Activated CD4-positive, alpha-beta T cell treated with anti-CD3 and anti-CD28 coated beads, Interleukin-2, amount 50 U/mL, for 48 hours (primary cell): ENCODE measurements around the gene CST3.
"Not testable (repeated sequence)": the region's sequence is repeated elsewhere in the genome, so short reads cannot be mapped to it uniquely, and the experiment has no call there.

Experiments
- DNase-seq, 2 experiments: peaks; one replicate each; pipeline ENCODE4 v3.0.0-alpha.2; 2020

CST3 gene

GRCh38 chr20:23625236-23625964, 12.4 kb downstream of the CST3 start:
- no peak for DNase-seq

DNA sequence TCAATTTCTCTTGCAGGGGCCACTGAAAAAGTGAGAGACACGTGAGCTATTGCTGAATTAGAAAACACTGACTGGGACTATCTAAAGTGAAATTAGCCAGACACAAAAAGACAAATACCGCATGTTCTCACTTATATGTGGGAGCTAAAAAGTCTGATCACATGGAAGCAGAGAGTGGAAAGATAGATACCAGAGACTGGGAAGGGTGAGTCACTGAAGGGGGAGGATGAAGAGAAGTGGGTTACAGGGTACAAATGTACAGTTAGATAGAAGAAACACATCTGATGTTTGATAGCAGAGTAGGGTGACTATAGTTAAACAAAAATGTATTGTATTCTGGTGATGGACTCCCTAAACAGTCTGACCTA, 13.4 kb downstream of the CST3 start:
- no peak for DNase-seq

GRCh38 chr20:23623666-23624323, 14.0 kb downstream of the CST3 start:
- DNase-seq, result no peak

DNA sequence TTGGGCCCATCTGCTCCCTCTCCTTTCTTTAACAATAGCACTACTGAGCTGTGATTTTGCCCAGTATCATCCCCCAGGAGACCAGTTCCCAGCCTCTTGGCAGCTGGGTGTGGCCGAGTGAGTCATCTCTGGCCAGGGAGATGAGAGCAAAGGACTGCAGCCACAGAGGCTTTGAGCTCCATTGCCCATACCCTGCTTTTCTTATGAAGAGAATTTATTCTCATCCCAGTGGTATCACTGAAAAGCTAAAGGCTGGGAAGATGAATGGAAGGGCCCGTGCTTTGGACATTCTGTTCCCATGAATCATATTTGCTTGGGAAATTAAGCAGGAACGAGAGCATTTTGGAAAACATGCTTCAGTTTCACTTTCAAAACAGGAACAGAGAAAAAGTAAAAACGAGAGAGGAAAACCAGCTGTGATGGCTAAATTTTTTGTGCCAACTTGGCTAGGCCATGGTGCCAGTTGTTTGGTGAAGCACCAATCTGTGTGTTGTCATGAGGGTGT, 14.9 kb downstream of the CST3 start:
- DNase-seq, result no peak

- DNase-seq, result not testable (repeated sequence)
Observed at GRCh38 chr20:23622401-23622800, 15.4 kb downstream of the CST3 start.

DNA sequence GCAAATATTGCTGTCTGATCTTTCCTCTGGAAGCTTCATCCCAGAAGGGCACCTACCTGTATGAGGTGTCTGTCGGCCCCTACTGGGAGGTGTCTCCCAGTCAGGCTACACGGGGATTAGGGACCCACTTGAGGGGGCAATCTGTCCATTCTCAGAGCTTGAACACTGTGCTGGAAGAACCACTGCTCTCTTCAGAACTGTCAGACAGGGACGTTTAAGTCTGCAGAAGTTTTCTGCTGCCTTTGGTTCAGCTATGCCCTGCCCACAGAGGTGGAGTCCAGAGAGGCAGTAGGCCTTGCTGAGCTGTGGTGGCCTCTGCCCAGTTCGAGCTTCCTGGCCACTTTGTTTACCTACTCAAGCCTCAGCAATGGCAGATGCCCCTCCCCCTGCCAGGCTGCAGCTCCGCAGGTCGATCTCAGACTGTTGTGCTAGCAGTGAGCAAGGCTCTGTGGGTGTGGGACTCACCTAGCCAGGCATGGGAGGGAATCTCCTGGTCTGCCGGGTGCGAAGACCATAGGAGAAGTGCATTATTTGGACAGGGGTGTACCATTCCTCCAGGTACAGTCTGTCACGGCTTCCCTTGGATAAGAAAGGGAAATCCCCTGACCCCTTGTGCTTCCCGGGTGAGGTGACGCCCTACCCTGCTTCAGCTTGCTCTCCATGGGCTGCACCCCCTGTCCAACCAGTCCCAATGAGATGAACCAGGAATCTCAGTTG, 16.9 kb downstream of the CST3 start:
- not testable (repeated sequence) for DNase-seq

DNA sequence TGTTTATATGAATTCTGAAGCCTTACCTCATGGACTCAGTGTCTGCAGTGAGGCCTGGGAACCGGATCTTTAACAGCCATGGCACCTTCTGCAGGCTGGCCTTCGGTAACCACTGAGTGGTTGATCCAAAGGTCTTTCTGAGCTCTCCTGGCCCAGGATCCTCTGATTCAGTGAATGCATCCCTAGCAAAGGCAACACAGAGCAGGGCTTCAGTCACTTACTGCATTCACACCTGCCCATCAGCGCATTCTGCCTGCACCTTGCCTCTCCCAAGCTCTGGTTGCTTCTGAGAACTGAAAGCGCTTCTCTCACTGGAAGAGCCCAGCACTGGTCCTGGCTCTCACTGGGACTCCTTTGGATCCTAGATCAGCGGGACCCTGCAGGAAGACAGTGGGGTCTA, 23.6 kb downstream of the CST3 start:
- no peak for DNase-seq

DNA sequence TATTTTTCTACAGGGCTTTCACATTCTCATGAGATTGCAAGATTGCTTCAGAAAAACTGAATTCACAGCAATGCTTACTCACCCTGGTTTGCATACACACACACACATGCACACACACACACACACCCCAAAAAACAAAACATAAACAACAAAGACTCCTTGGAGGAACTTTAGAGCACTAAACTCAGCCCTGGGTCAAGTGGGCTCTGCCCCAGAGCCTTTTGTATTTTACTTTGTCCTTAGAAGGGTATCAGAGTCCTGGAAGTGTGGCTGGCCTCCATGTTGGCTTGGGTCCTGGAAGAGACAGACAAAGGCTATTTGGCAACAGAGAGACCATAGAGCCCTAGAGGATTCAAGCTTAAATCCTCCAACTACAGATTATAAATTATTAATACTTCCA, 24.1 kb downstream of the CST3 start:
- no peak for DNase-seq

- no peak for DNase-seq
Observed at GRCh38 chr20:23612396-23612795, 25.4 kb downstream of the CST3 start.

DNA sequence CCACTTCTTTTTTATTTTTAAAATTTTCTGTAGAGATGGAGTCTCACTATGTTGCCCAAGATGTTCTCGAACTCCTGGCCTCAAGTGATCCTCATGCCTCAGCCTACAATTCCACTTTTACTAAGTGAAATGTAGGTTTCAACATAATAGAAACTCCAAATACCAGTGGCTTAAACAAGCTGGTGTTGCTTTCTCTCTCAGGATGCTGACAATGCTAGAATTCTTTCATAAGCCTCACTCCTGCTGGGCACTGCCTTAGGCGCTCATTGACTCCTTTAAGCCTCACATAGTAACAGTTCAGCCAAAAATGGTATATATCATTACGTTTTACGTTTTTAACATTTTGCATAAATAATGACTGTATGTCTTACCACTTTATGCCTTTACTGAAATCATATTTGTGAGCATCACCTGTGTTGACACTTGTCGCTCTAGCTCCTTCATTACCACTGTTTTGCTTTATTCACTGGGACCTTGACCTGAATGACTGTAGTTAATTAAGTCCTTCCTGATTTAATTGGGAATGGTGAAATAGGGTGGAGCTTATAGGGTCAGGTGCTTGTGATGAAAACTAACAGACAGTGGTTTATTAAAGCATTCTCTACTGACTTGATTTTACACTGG, 28.2 kb downstream of the CST3 start:
- no peak for DNase-seq

GRCh38 chr20:23608251-23608846, 29.4 kb downstream of the CST3 start:
- no peak for DNase-seq

- DNase-seq, result no peak
Observed at GRCh38 chr20:23607497-23608245, 30.1 kb downstream of the CST3 start.

- peak; percentile 76 to 79 for DNase-seq
Observed at GRCh38 chr20:23606652-23607049, 31.1 kb downstream of the CST3 start.

DNA sequence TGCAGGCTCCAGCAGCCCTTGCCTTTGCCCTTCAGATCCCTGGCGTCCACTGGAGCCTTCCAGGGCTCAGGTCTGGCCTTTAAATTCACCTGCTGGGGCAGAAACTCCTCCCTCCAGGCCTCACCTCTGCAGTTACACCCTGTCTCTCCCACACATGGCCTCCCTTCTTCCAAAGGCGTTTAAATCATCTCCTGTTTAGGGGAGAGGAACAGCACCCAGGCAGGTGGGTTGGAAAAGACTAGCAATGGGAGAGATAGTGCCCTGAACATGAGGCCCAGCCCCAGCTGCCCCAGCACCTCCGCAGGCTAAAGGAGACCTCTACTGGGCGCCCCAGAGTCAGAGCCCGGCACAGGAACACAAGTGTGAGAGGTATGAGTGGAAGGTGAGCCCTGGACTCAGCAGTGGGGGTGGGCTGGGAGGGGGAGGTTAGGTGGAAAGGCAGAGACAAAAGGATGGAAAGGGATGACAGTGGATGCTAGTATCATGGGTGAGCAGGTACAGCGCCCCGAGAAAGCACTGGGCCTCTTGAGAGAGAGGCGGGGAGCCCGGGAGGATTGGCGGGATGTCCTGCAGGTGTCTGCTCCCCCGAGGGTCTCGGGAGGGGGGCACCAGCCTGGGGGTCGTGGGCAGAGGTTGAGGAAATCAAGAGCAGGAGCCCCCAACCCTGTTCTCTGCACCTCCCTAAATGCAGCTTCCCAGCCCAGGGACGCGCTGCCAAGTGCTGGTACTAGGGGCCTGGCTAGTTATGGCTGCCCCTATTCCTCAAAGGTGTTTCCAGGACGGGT, 31.7 kb downstream of the CST3 start, which contains the start of gene CST9:
Gene CST9, minus strand, starts transcription at position 51 of the 785 bp plus-strand sequence. CDS start 53 bp downstream, outside the sequence.
- DNase-seq, result no peak

- no peak for DNase-seq
Observed at GRCh38 chr20:23604306-23604705, 33.4 kb downstream of the CST3 start.

DNA sequence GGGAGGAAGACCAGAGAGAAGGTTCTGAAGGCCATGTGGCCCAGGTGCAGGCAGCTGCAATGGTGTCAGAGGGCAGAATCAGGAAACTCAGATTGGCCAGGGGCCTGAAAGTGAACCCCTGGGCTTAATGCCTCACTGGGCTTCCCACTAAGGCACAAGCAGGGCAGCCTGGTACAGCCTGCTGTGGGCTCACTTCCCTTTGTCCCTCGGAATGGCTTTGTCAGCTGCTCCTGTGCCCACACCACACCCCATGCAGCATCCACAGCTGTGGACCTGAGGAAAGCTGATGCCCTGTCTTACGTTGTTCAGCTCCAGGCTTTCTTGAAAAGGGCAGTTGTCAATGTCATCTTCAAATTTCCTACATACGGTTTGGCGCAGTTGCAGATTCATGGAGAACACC, 34.4 kb downstream of the CST3 start:
- no peak for DNase-seq

GRCh38 chr20:23602699-23603098, 35.1 kb downstream of the CST3 start:
- no peak for DNase-seq

- no peak for DNase-seq
Observed at GRCh38 chr20:23602241-23602640, 35.5 kb downstream of the CST3 start.

- DNase-seq, result no peak
Observed at GRCh38 chr20:23601715-23602114, 36.0 kb downstream of the CST3 start.

GRCh38 chr20:23598481-23598880, 39.3 kb downstream of the CST3 start:
- DNase-seq, result no peak

GRCh38 chr20:23596579-23597250, 41.0 kb downstream of the CST3 start:
- DNase-seq, result no peak
